SK-N-MC (cell line): ENCODE data around the gene WDR70.
"Not testable (repeated sequence)": the region's sequence is repeated elsewhere in the genome, so short reads cannot be mapped to it uniquely, and the experiment has no call there.

Source experiments
- DNase-seq: peaks from one replicate; pipeline ENCODE4 v3.0.0-alpha.2; 2011; ENCODE audit warnings: low read depth, low spot score
- H3K27ac ChIP-seq: fragments of 200-600 bp; sonication (generic); 2 replicates; pipeline ENCODE4 v1.5.1; 2016; ENCODE audit warnings: mixed run types
- H3K36me3 ChIP-seq: fragments of 200-600 bp; sonication (generic); 2 replicates; pipeline ENCODE4 v1.6.1; 2017; ENCODE audit warnings: antibody characterized with exemption, low read length, mixed read lengths; ENCODE audit not compliant: insufficient read depth
- H3K4me3 ChIP-seq: fragments of 200-600 bp; sonication (generic); 2 replicates; pipeline ENCODE4 v1.5.1; 2016
- H3K9ac ChIP-seq: fragments of 200-600 bp; sonication (generic); 2 replicates; pipeline ENCODE4 v1.8.0; 2017; ENCODE audit warnings: mixed run types, mixed read lengths; ENCODE audit not compliant: insufficient read length
- H3K9me3 ChIP-seq: fragments of 200-600 bp; sonication (generic); 2 replicates; pipeline ENCODE4 v1.6.1; 2017; ENCODE audit warnings: low read depth, mild to moderate bottlenecking, antibody characterized with exemption, low read length, moderate library complexity, mixed read lengths
- EZH2 ChIP-seq: fragments of 200-600 bp; sonication (generic); IDR thresholded peaks from one replicate; pipeline ENCODE4 v1.6.1; 2017; ENCODE audit warnings: antibody characterized with exemption
- FOXP2 ChIP-seq: optimal IDR thresholded peaks from 2 replicates; pipeline ENCODE3; 2011; ENCODE audit warnings: mild to moderate bottlenecking, moderate library complexity; ENCODE audit not compliant: insufficient read depth; ENCODE audit errors: extremely low read length, control extremely low read depth
- POLR2AphosphoS5 ChIP-seq: IDR thresholded peaks from 2 replicates; pipeline ENCODE4 v1.6.1; 2012; ENCODE audit warnings: mild to moderate bottlenecking, low read depth, low read length, borderline replicate concordance

WDR70 gene

GRCh38 chr5:37685816-37686215, 306.7 kb downstream of the WDR70 start:
- DNase-seq = no peak

GRCh38 chr5:37688925-37689324, 309.8 kb downstream of the WDR70 start:
- not testable (repeated sequence) for H3K9me3 ChIP-seq, DNase-seq, H3K36me3 ChIP-seq, H3K4me3 ChIP-seq, H3K9ac ChIP-seq, H3K27ac ChIP-seq

More at GRCh38 chr5:37685816-37686215, 306.7 kb downstream of the WDR70 start:
- H3K9me3 ChIP-seq = no peaks in the 10 kb centered on the region
- no peak for TF ChIP-seq POLR2AphosphoS5
- no peak for TF ChIP-seq FOXP2
- no peak for TF ChIP-seq EZH2
- H3K4me3 ChIP-seq = no peak overlapping the region
- H3K27ac ChIP-seq = no peak overlapping the region
- no peak overlapping the region for H3K9ac ChIP-seq
- no peaks in the 10 kb centered on the region for H3K36me3 ChIP-seq

GRCh38 chr5:37694333-37694732, 315.2 kb downstream of the WDR70 start:
- not testable (repeated sequence) for H3K9ac ChIP-seq, H3K27ac ChIP-seq, H3K36me3 ChIP-seq, H3K4me3 ChIP-seq, DNase-seq, H3K9me3 ChIP-seq

- Histone ChIP-seq H3K9me3 (no peaks in the 10 kb centered on the region), H3K4me3 (no peak overlapping the region), H3K36me3 (no peaks in the 10 kb centered on the region), H3K27ac (no peak overlapping the region), H3K9ac (no peak overlapping the region)
- DNase-seq = no peak
- TF ChIP-seq POLR2AphosphoS5 (no peak), FOXP2 (no peak), EZH2 (no peak)
Observed at GRCh38 chr5:37694867-37695266, 315.7 kb downstream of the WDR70 start.

DNA sequence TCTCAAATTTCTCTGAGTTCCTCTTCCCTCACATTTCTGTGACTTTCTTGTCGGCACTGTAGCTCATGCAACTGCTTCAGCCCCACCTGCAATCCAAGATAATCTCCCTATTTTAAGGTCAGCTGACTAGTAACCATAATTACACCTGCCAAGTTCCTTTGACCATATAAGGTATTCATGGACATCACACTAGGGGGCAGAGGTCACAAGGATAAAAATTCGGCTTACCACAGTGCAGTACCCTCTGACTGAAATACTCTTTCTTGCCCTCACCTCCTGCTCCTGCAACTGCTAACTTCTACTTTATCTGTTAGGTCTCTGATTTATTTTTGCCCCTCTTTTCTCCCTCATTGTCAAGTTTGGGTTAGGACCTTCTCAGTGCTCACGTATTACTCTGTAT, 316.5 kb downstream of the WDR70 start:
- Histone ChIP-seq H3K9ac (no peak overlapping the region), H3K27ac (no peak overlapping the region), H3K36me3 (no peaks in the 10 kb centered on the region), H3K9me3 (no peaks in the 10 kb centered on the region), H3K4me3 (no peak overlapping the region)
- no peak for TF ChIP-seq POLR2AphosphoS5
- TF ChIP-seq FOXP2 = no peak
- no peak for TF ChIP-seq EZH2
- DNase-seq = no peak

DNA sequence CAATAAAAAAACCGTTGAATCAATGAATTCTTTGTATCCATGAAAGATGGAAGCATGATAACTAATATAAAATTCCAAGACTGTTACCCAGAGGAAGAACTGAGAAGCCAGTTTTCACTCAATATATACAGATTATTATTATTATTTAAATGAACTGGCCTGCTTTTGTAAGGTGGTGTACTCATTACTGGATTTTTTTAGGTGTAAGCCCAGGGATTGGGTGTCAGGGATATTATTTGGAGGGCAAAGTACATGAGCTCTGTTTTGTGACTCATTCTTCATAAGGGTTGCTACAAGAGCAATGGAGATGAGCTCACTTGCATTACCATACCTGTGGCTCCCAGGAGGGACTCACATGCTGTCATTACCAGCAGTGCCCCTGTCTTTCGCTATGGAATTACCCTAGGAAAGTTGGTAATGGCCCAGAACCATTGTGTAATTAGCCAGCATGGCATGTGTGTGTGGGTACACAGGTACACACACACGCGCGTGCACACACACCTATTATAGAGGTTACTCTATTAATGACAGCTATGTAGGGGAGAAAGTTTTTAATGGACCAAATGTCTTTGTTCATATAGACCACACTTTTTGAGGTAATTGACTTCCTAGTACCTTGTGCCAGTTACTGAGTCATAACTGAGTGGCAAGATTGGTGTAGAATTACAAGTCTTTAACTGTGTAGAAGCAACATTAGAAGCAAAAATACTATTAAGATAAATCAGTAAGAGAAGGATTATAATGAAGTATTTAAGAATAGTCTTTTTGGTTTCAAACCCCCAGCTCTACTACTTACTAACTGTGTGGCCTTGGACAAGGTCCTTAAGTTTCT, 317.3 kb downstream of the WDR70 start:
- H3K9me3 ChIP-seq = no peaks in the 10 kb centered on the region
- no peak overlapping the region for H3K27ac ChIP-seq
- no peak overlapping the region for H3K9ac ChIP-seq
- no peak for TF ChIP-seq POLR2AphosphoS5
- no peak for TF ChIP-seq FOXP2
- no peak for TF ChIP-seq EZH2
- no peak for DNase-seq
- no peaks in the 10 kb centered on the region for H3K36me3 ChIP-seq
- H3K4me3 ChIP-seq = no peak overlapping the region

- Histone ChIP-seq H3K9me3 (no peaks in the 10 kb centered on the region), H3K27ac (no peak overlapping the region), H3K4me3 (no peak overlapping the region), H3K9ac (no peak overlapping the region), H3K36me3 (no peaks in the 10 kb centered on the region)
- DNase-seq = no peak
- TF ChIP-seq EZH2 (no peak), FOXP2 (no peak), POLR2AphosphoS5 (no peak)
Observed at GRCh38 chr5:37701868-37702267, 322.8 kb downstream of the WDR70 start.

- no peak overlapping the region for H3K27ac ChIP-seq
- H3K36me3 ChIP-seq = no peaks in the 10 kb centered on the region
- H3K9ac ChIP-seq = no peak overlapping the region
- H3K4me3 ChIP-seq = no peak overlapping the region
- no peak for TF ChIP-seq FOXP2
- no peak for TF ChIP-seq EZH2
- TF ChIP-seq POLR2AphosphoS5 = no peak
- no peaks in the 10 kb centered on the region for H3K9me3 ChIP-seq
- DNase-seq = no peak
Observed at GRCh38 chr5:37703841-37704241, 324.7 kb downstream of the WDR70 start.

GRCh38 chr5:37704406-37704805, 325.3 kb downstream of the WDR70 start:
- no peaks in the 10 kb centered on the region for H3K36me3 ChIP-seq
- TF ChIP-seq FOXP2 (no peak), POLR2AphosphoS5 (no peak), EZH2 (no peak)
- no peak overlapping the region for H3K4me3 ChIP-seq
- DNase-seq = no peak
- H3K9ac ChIP-seq = no peak overlapping the region
- H3K9me3 ChIP-seq = no peaks in the 10 kb centered on the region
- no peak overlapping the region for H3K27ac ChIP-seq
